ENCODE data around the gene CLDN1. TPM values are rescaled to one million over a fixed set of nuclear protein-coding genes. Genes with fewer than 3 reads are reported as not detected.

CLDN1 gene
- polyA plus RNA-seq, 10 donors: 2.7 to 27.9 (median 4.9) TPM

DNA sequence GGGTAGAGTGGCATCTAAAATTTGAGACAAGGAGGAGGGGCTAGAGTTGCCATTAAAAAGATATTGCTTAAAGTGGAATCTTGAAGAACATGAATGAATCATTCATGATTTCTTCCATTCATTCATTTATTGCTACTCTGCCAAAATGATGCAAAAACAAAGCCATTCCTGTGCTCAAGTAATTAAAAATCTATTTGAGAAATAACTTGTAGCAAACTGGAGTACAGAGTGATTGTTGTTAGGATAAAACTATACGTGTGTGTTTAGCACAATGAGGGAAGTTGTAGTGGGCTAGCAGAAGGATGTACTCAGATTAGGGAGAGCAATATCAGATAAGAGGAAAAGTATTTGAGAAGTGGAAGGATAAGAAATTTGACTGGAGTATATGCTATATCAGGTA lies 11.7 kb upstream of the CLDN1 start:
- no peak for DNase-seq

DNA sequence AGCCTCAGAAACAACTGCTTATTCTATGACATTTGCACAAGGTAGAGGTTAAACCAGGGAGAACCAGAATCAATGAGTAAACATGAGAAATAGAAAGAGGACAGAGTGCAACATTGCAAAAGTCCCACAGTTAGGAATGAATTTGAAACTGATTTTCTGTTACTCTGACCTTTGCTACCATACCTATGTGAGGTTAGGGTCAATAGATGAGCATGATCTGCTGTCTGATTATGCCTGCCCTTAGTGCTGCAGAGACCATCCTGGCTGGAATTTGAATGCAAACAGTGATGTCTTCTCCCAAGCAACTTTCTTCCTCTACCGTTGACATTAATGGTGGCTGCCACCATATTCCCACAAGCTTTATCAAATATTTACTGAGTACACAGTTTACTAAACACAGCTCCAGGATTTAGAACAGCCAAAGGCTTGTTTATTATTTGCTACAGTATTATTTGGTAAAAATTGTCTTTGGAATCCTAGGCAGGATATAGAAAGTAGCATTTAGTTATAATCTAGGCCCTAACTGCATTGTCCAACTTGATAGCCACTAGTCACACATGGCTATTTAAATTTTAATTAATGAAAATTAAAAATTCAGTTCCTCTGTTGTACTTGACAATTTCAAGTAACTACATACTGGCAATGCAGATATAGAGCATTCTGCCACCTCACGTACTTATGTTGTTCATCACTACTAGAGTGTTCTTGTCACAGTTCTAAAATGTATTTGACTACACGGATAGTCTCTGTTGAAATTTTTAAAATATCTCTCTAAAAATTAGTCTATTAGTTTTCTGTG lies 8.9 kb upstream of the CLDN1 start:
- no peak for DNase-seq

DNA sequence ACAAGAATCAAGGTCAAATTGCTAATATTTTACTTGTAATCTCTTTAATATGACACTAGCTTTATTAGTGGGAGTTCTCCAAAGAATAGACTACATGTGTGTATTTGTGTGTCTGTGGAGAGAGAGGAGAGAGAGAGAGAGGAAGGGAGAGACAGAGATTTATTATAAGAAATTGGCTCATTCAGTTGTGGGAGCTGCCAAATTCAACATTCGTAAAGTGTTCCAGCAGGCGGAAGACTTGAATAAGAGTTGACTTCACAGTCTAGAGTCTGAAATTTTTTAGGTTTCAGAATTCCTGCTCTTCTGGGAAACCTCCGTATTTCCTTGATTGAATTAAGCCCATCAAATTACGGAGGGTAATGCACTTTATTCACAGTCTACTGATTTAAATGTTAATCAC lies 4.7 kb upstream of the CLDN1 start:
- peak; percentile 63 to 89 (median 79) for DNase-seq

DNA sequence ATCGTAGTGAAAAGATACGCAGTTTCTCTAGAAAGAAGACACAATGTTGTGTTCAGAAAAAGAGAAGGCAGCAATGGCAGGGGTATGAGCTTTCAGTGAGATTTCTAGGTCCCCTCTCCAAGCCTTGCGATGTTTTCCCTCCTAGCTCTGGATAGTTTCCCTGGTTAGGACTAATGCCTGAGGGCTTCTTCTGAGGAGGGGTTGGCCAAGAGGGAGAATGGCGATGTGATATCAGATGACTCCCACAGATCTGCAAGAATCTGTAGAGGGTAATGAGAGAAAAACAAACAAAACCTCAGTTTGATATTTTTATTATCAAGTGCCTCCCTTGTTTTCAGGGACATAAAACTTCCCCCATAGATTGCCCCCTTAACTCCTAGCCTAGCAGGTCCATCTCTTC lies 4.1 kb upstream of the CLDN1 start:
- DNase-seq: no peak

DNA sequence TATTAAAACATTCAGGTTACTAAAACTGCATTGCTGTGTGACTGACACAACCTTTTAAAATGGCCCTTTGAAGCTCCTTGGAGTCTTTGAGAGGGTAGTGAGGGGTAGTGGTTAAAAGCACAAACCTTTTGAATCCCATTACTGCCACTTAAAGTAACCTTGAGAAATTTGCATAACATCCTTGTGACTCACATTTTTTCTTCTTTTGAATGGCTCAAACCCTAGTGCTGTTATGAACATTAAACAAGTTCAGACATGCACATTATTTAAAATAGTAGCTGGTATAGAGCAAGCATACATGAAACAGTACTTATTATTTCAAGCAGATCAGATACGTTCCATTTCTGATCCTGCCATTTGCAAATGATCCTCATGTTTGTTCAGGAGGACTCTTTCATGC lies 3.7 kb upstream of the CLDN1 start:
- no peak for DNase-seq

DNA sequence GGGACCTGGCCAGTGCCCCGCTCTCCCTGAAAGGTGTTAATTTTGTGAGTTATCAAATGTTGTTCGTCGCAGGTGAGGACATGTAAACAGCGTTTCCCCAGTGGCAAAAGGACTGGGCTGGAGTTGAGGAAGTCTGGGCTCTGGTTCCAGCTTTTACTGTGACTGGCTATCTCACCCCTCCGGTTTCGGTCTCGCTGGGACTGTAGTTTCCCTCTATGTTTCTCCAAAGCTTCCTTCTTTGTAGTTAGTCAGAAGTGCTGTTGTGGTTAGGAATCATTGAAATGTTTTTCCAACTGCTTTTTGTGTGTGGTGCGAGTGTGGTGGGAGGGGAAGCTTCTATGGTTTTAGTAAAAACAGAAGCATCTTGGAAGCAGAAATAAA lies 990 bp upstream of the CLDN1 start:
- peak in 1 of 3 donors; percentile 12 for DNase-seq

DNA sequence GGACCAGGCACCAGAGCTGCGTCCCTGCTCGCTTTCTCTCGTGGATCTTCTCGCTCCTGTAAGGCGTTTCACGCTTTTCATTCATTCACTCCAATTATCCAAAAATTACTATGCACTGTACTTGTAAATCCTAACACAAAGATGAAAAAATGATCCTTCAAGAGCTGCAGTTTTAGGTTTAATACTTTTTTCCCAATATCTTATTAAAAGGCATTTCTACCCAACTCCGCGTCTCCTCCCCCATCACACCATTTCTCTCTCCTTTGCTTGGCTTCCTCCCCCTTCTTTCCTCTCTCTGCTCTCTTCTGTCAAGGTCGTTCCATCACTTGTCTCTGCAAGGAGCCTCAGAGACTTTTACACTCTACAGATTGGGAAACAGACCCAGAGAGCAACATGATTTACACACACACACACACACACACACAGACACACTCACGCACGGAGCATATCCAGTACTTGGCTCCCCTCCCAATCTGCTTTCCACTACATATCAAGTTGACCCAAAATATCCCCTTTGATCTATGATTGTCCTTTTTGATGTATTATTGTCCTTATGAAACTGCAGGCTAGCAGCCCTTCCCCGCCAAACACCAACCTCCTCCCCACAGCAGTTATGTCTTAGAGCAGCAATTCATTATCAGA lies 479 bp upstream of the CLDN1 start:
- DNase-seq: peak in 2 of 3 donors; percentile 7 to 68

DNA sequence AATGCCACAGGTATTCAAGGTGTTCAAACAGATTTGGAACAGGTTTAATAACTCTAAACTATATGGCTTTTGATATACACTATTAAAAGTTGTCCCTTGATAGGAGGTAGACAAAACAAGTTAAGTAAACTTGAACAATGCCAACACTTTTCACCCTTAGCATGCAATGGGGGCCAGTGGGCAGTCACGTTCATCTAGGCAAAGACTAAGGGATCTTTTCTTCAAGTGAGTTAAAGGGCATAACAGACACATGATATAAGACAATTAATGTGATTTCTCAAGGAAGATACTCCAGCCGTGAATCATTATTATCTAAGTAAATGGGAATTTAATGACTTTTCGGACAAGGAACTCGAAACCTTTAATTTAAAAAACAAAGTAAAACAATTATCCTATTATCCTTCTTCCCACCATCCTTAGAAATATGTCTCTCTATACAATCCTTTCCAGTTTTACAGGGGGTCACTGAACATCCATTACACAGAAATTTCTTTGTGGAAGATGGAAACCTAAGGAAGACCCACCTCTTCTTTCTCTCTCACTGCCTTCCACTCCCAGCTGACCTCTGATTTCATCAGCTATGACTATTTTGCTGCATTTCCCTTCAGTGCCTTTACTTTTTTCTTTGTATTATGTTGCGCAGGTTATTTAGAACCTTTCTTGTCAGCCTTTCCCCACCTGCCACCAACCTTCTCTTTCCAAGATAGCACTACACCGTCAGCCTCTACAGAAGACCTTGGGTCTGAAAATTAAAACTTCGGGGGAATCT lies 1.5 kb downstream of the CLDN1 start:
- no peak for DNase-seq

DNA sequence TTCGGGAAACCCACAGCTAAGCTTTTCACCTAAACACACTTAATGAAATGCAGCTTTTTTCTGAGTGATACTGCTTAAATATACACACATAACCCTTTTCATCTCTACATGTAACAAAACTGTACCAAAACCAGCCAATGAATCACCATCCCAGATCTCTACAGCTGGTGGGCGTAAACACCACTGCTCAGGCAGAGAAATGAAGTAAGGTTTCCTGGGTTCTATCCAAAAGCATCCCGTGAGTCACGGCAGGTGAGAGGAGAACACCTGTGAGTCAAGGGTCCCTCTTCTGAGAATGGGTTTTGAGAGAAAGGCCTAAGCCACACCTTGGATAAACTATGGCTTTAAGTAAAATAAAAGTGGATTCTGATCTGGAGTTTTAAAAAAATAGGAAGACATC lies 2.6 kb downstream of the CLDN1 start:
- no peak for DNase-seq

DNA sequence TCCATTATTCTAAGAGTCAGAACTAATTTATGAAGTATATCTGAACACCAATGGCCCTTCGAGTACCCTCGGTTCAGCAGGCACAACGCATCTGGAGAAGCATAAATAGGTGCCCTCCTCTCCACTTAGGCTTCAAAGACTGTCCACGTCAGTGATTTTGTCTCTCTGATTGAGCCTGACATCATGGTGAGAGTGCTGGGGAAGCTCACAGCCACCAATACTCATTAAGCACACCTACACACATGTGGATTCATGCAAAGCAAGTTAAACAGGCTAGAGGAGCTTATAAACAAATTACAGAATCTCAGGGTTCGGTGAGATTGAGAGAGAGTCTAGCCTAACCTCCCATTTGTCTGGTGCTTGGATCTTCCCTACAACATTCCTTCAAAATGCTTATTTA lies 3.6 kb downstream of the CLDN1 start:
- DNase-seq: no peak

DNA sequence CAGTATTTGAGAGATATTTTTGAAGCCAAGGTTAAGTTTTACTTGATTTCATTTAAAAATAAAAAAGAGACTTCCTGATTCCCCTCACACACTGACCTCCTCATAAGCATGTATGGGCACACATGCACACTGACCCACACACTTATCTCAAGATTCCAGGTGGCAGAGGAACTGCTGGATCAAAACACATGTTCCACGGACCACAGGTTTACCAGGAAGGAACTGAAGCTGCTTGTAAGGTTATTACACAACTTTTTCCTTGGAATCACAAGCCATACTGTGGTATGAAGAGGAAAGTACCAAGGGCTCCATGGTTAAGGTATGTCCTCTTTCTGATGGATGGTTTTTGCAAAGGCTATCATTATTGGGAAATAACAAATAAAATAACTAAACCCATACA lies 7.5 kb downstream of the CLDN1 start:
- DNase-seq: no peak

DNA sequence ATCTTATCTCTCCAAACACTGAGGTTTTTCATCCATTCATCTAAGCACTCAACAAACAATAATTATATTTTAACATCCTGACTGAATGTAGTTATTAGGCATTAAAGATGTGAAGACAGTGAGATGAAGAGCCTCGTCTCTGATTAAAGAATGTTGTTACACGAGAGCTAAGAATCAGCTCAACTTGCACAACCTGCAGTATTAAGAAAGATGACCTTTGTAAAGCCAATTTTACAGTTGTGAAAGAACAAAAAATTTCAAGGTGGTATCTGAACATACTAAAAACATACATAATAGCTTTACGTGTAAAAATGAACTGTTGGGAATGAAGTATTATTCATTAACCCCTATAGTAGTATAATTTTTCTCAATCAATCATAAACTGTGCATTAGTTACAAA lies 12.8 kb downstream of the CLDN1 start:
- no peak for DNase-seq

DNA sequence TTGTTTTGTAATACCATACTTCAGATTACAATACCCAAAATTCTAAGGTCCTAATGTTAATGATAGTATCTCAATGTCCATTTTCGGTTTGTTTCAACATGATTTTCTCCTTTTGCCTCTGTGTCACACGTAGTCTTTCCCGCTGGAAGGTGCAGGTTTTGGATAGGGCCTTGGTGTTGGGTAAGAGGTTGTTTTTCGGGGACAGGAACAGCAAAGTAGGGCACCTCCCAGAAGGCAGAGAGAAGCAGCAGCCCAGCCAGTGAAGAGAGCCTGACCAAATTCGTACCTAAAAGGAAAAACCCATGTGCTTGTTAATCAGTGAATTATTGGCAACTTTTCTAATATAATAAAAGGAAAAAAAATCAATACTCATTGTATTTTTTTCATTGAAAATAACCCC lies 14.1 kb downstream of the CLDN1 start:
- DNase-seq: no peak

DNA sequence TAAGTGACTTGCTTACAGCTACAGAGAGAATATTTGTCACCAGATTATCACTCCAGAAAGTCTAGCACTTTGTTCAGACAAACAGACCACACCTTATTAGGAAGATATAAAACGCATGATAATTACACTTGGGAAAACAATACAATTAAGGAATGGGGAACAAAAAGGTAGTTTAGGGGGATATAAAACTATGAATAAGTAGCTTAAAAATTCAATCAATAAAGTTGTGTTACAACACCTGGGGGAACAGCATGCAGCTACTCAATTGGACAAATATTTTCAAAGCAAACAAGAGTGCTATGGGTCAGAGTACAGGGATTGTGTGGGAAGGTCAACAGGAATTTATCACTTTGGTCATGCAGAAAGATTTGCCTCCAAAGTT lies 15.1 kb downstream of the CLDN1 start:
- DNase-seq: no peak

DNA sequence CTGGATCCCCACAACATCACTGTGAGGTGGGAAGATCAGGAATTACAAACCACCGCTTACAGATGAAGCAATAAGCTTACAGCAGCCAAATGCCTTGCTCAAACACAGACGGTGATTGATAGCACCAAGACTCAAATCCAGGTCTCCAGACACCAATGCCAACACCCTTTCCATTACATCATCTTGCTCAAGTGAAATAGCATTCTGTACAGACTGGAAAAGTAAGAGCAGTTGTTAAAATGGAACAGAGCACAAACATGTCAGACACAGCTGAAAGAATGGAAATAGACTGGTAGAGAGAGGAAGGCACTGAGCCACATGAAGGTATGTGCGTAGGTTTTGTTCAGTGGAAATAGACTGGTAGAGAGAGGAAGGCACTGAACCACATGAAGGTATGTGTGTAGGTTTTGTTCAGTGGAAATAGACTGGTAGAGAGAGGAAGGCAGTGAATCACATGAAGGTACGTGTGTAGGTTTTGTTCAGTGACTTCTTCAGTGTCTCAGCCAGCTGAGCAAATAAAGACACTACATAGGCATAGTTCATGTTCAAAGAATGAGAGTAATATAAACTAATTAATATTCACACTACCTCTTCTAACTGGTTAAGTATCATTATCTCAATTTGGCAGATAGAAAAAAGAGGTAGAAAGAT lies 15.6 kb downstream of the CLDN1 start:
- DNase-seq: peak in 1 of 3 donors; percentile 12

DNA sequence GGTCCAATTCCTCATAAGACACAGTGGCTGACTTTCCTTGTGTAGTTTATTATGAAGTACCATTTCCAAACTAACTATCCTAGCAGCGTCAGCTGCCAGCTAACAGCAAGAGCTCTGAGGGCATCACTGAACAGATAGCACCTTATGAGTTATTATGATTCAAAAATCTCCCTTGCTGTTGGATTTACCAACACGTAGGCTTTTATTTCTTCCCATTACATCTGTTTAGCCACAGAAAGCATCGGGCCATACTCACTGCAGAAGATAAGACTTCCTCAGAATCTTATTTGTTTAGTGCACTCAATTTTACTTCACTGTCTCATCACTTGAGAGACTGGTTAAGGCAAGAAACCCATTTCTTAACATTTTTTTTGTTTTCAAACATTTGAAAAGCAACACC lies 16.2 kb downstream of the CLDN1 start:
- no peak for DNase-seq

DNA sequence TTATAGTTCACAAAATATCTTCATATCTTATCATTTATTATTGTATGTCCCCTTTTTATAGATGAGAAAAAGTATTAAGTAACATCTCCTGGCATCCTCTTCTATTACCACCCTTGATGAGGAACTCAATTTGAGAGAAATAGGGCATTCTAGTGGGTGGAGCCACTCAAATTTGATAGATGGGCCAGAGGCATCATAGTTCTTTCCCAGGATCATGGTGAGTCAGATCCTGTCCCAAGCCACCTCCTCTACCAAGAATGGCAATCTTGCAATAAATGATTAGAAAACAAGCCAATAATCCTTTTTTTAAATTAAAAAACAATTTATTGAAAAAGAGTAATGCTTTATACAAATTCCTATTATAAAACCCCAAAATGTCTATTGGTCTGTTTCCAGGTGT lies 16.8 kb downstream of the CLDN1 start:
- DNase-seq: no peak

DNA sequence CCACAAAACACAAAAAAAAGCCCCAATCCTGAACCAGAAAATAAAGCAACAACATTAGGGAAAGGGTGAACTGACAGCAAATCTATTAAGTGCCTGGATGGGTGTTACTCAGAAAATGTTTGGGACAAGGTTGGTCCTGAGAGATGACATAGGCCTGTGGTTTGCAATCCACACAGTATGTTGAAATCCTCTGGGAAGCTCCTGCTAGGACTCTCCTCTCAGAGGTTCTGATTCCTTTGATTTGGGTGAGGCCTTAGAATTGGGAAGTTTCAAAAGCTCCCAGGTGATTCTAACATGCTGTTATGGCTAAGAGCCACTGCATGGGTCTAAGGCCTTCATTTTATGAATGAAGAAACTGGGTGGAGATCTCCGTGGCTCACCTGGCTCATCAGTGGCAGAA lies 18.4 kb downstream of the CLDN1 start:
- no peak for DNase-seq

DNA sequence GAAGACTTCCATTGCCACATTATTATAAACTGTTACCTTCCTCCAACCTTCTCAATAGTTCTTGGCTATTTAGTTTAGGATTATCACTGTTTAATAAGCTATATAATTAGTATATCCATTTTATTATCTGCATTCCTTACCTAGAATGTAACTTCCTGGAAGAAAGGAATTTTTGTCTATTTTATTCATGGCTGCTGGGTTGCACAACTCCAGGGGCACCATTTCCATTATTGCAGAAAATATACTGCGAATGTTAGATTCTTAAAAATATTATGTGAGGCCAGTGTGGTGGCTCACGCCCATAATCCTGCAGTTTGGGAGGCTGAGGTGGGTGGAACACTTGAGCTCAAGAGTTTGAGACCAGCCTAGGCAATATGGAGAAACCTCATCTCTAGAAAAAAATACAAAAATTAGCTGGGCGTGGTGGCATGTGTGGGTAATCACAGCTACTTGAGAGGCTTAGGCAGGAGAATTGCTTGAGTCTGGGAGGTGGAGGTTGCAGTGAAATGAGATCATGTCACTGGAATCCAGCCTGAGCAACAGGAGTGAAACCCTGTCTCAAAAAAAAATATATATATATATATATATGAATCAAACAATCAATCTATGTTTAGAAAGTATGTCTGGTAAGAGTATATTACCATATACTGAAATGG lies 19.9 kb downstream of the CLDN1 start:
- DNase-seq: no peak

DNA sequence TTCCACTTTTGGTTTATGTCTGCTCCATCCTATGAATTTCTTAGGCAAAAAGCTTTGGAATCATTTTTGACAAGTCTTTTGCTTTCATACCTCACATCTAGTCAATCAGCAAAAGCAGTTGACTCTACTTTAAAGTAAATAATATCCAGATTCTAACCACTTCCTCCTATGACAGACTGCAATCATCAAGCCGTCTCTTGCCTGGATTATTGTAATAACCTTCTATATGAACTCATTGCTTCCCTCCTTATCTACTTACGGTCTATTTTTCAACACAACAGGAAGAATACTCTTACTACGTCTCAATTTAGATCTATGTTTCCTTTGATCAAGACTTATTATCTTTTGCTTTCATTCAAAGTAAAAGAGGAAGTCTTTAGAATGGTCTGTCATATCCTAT lies 20.7 kb downstream of the CLDN1 start:
- DNase-seq: no peak

DNA sequence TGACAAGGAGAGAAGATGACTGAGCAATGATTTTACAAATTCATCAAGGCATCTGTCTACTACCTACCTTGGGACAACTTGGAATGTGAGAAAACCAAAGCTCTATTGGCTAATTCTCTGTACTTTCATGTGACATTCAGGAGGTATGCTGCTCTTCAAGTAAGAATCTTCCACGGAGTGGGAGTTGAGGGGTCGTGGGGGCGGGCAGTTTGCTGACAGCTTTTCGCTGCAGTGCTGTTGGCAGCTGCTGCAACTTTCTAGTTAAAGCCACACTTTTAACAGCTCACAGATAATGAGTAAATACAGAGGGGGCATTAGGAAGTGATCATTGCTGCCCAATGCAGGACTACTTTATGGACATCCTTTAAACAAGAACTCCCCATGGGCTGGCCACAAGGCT lies 22.3 kb downstream of the CLDN1 start:
- DNase-seq: no peak

DNA sequence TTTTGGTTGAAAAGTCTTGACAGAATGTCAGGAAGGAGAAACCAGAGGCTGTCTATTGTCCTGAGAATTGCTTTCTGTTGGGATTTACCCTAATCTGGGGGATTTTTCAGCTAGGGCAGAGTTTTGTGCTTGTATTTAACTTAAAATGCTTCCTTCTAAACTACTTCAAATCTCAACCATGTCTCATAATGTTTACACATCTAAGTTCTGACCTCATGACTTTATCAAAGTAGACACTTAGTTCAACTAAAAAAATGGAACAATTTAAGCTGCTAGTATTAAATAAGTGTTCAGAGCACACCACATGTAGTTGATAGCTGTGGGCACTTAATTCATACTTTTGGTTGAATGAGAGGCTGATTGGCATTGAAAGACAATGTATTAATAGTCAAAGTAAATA lies 28.2 kb downstream of the CLDN1 start:
- no peak for DNase-seq
